ENCODE data around the gene GLUD1. TPM values are rescaled to one million over a fixed set of nuclear protein-coding genes. Genes with fewer than 3 reads are reported as not detected.
"Not testable (repeated sequence)": the region's sequence is repeated elsewhere in the genome, so short reads cannot be mapped to it uniquely, and the experiment has no call there.

The GLUD1 gene
- total and polyA plus RNA-seq, 4 donors: 71.7 to 118 (median 93.8) TPM

DNA sequence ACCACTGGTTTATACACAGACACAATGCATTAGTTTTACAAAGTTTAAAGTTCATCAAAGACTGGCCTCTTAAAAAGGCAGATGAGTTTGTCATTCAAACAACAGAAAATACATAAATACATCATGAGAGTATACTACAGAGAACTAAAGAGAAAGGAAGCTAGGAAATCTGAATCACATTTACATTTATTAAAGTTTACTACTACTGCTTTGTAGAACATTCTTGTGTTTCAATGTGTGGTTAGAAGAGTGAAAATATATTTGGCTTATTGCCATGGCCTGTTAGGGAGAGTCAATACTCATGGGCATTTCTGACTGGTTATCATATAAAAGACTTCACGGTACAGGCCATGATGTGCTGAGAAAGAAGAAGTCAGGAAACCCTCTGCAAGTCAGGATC is 87.5 kb downstream of the GLUD1 start:
- WGBS, 2 donors: 52% methylated on average over 1 of the region's 1 CpG; no CpG with 5 or more reads in 1 of the 2 donors
- not testable (repeated sequence) for ATAC-seq (ENCODE audit: low FRiP score)

DNA sequence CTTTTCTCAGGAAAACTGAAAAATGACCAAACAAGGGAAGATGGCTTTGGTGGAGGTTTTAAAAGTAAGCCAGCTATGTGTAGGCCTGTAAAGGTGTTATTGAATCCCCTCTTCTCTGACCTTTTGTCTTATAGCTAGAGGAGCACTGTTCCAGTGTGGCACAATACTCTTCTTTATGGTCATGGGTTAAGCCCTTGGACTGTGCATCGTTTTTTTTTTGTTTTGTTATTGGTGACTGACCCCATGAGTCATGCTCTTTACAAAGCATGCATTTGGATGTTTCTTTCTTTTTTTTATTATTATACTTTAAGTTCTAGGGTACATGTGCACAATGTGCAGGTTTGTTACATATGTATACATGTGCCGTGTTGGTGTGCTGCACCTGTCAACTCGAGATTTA is 94.2 kb downstream of the GLUD1 start:
- 71 to 74% methylated on average over 3 of the region's 3 CpGs for WGBS, 2 donors

More for the DNA sequence above, 87.5 kb downstream of the GLUD1 start:
- H3K4me1 ChIP-seq (ENCODE audit: control insufficient read depth in 1 of 2, insufficient read depth in 2 of 2, low read length in 2 of 2); H3K36me3 ChIP-seq (ENCODE audit: control insufficient read depth in 1 of 2, insufficient read depth in 2 of 2, low read length in 1 of 2); H3K9me3 ChIP-seq (ENCODE audit: control insufficient read depth, low read length); intact Hi-C loops (cut with DNase I); H3K27me3 ChIP-seq (ENCODE audit: control insufficient read depth in 1 of 2, insufficient read depth in 2 of 2, low read length in 1 of 2); H3K27ac ChIP-seq (ENCODE audit: low read depth in 1 of 2, low read length in 2 of 2); DNase-seq; H3K4me3 ChIP-seq (ENCODE audit: low read length in 2 of 2): not testable (repeated sequence)

More for the DNA sequence above, 94.2 kb downstream of the GLUD1 start:
- intact Hi-C loops (cut with DNase I): no loop called here
- no peak overlapping the region for H3K27ac ChIP-seq (ENCODE audit: low read depth in 1 of 2, low read length in 2 of 2)
- H3K27me3 ChIP-seq (ENCODE audit: control insufficient read depth in 1 of 2, insufficient read depth in 2 of 2, low read length in 1 of 2): no peaks in the 10 kb centered on the region
- ATAC-seq (ENCODE audit: low FRiP score) (no peak), DNase-seq (no peak)
- no peaks in the 10 kb centered on the region for H3K36me3 ChIP-seq (ENCODE audit: control insufficient read depth in 1 of 2, insufficient read depth in 2 of 2, low read length in 1 of 2)
- no peak overlapping the region for H3K4me3 ChIP-seq (ENCODE audit: low read length in 2 of 2)
- H3K9me3 ChIP-seq (ENCODE audit: control insufficient read depth, low read length): no peaks in the 10 kb centered on the region
- no peaks in the 10 kb centered on the region for H3K4me1 ChIP-seq (ENCODE audit: control insufficient read depth in 1 of 2, insufficient read depth in 2 of 2, low read length in 2 of 2)

Other genes starting within 250 kb of the GLUD1 start
- 10 to 100 TPM; 50.5 to 85.6 TPM for gene MMRN2, start 137.2 kb downstream of the GLUD1 start, total RNA-seq
- gene MMRN2, start 137.2 kb downstream of the GLUD1 start, polyA plus RNA-seq: 1 to 10 TPM in 1 of 2 donors, under 1 TPM in 1; 0.63 to 8.5 TPM
- 100 to 1,000 TPM in 1 of 2 donors, 10 to 100 TPM in 1; 70.0 to 123 TPM for gene SNCG, start 136.2 kb downstream of the GLUD1 start, total RNA-seq
- 100 to 1,000 TPM in 1 of 2 donors, 10 to 100 TPM in 1; 74.0 to 209 TPM for gene SNCG, start 136.2 kb downstream of the GLUD1 start, polyA plus RNA-seq
- gene ADIRF, start 126.4 kb downstream of the GLUD1 start, total RNA-seq: 100 to 1,000 TPM; 520 to 688 TPM
- 1,000 to 10,000 TPM in 1 of 2 donors, 100 to 1,000 TPM in 1; 715 to 1,837 TPM for gene ADIRF, start 126.4 kb downstream of the GLUD1 start, polyA plus RNA-seq
- not detected for gene FAM25A, start 74.5 kb downstream of the GLUD1 start, total RNA-seq
- gene FAM25A, start 74.5 kb downstream of the GLUD1 start, polyA plus RNA-seq: not detected
- gene SHLD2, start 363 bp upstream of the GLUD1 start, total RNA-seq: 10 to 100 TPM; 18.7 to 24.2 TPM
- 10 to 100 TPM; 15.6 to 24.5 TPM for gene SHLD2, start 363 bp upstream of the GLUD1 start, polyA plus RNA-seq
- gene NUTM2A, start 130.6 kb upstream of the GLUD1 start, total RNA-seq: 1 to 10 TPM in 1 of 2 donors, under 1 TPM in 1; 0.66 to 1.0 TPM
- gene NUTM2A, start 130.6 kb upstream of the GLUD1 start, polyA plus RNA-seq: under 1 TPM in 1 of 2 donors, not detected in 1; 0.59 TPM